Thoracic aorta (tissue), 2 donors: Measurements from ENCODE around the gene CBFB. TPM values are rescaled to one million over a fixed set of nuclear protein-coding genes. Genes with fewer than 3 reads are reported as not detected.
"Not testable (repeated sequence)": the region's sequence is repeated elsewhere in the genome, so short reads cannot be mapped to it uniquely, and the experiment has no call there.

ENCODE experiments used
- ATAC-seq: fragments of 150-250 bp; one replicate; pipeline ENCODE4 v1.8.0; 2017; ENCODE audit warnings: low read depth; ENCODE audit not compliant: insufficient number of reproducible peaks, low FRiP score
- DNase-seq: peaks from one replicate; pipeline ENCODE4 v3.0.0-alpha.2; 2020; ENCODE audit warnings: low spot score
- H3K27ac ChIP-seq, 2 donors: fragments of 200-600 bp; sonication (generic); 1 replicate in 1 of 2; 2 replicates in 1 of 2; pipeline ENCODE4 v1.5.1; 2016; ENCODE audit warnings: mild to moderate bottlenecking in 2 of 2, moderate library complexity in 2 of 2
- H3K27me3 ChIP-seq: fragments of 200-600 bp; sonication (generic); replicated peaks from 2 replicates; pipeline ENCODE4 v1.6.0; 2016; ENCODE audit warnings: mild to moderate bottlenecking; ENCODE audit not compliant: insufficient read depth
- H3K36me3 ChIP-seq: fragments of 200-600 bp; sonication (generic); one replicate; pipeline ENCODE4 v1.5.1; 2016
- H3K4me1 ChIP-seq, 2 donors: fragments of 200-600 bp; sonication (generic); 1 replicate in 1 of 2; 2 replicates in 1 of 2; pipeline versions ENCODE4 v1.5.1 to v1.6.0; 2016; ENCODE audit warnings: low read depth in 2 of 2, mild to moderate bottlenecking in 1 of 2; ENCODE audit not compliant: control insufficient read depth in 1 of 2
- H3K4me3 ChIP-seq: fragments of 200-600 bp; sonication (generic); 2 replicates; pipeline ENCODE4 v1.5.1; 2016; ENCODE audit warnings: mild to moderate bottlenecking
- H3K9me3 ChIP-seq: fragments of 200-600 bp; sonication (generic); 2 replicates; pipeline ENCODE4 v1.5.1; 2016
- total RNA-seq, 2 donors: library from RNA; depleted of rRNA; stranded (reverse); fragments of >200 nt; gene quantifications; one replicate each; pipeline versions ENCODE4 v1.1.0 to v1.2.3, GENCODE V29; 2016
- TF ChIP-seq, protein P1 (sequence below): fragments of 200-600 bp; sonication (generic); IDR thresholded peaks from one replicate; pipeline ENCODE4 v1.5.1; 2019; ENCODE audit warnings: antibody characterized with exemption

CBFB gene
- total RNA-seq, 2 donors from 2014 or later: 28.3 to 79.7 TPM

DNA sequence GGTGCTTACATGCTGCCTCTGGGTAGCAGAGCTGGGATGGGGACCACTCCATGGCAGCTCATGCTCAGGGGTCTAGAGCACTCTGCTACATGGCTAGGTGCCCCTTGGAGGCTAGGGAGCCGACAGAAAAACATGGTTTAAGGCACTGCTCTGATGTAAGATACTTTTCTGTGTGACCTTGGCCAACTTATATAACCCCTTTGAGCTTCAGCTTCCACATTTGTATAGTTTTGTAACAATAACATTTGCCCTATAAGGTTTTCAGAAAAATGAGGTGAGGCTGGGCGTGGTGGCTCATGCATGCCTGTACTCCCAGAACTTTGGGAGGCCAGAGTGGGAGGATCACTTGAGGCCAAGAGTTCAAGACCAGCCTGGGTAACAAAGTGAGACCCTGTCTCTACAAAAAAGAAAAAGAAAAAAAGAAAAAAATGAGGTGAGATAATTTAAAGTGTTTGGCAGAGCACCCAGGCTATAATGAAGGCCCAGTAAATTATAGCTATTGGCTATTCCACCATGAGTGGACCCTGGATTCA is 37.3 kb upstream of the CBFB start:
- Histone ChIP-seq H3K4me1 (peaks cover 3 to 13% of the 10 kb centered on the region in 2 donors), H3K27ac (no peak overlapping the region)
- TF ChIP-seq, protein P1, sequence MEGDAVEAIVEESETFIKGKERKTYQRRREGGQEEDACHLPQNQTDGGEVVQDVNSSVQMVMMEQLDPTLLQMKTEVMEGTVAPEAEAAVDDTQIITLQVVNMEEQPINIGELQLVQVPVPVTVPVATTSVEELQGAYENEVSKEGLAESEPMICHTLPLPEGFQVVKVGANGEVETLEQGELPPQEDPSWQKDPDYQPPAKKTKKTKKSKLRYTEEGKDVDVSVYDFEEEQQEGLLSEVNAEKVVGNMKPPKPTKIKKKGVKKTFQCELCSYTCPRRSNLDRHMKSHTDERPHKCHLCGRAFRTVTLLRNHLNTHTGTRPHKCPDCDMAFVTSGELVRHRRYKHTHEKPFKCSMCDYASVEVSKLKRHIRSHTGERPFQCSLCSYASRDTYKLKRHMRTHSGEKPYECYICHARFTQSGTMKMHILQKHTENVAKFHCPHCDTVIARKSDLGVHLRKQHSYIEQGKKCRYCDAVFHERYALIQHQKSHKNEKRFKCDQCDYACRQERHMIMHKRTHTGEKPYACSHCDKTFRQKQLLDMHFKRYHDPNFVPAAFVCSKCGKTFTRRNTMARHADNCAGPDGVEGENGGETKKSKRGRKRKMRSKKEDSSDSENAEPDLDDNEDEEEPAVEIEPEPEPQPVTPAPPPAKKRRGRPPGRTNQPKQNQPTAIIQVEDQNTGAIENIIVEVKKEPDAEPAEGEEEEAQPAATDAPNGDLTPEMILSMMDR: no peak

GRCh38 chr16:66993558-66993957 is 35.4 kb upstream of the CBFB start:
- H3K9me3 ChIP-seq, ATAC-seq, H3K27me3 ChIP-seq, DNase-seq, H3K27ac ChIP-seq, H3K36me3 ChIP-seq, H3K4me3 ChIP-seq: not testable (repeated sequence)
- peaks cover 14 to 26% of the 10 kb centered on the region in 2 donors for H3K4me1 ChIP-seq

More for the DNA sequence above, 37.3 kb upstream of the CBFB start:
- H3K9me3 ChIP-seq: no peaks in the 10 kb centered on the region
- ATAC-seq: no peak
- DNase-seq: no peak
- H3K27me3 ChIP-seq: no peaks in the 10 kb centered on the region
- no peaks in the 10 kb centered on the region for H3K36me3 ChIP-seq
- no peak overlapping the region for H3K4me3 ChIP-seq

DNA sequence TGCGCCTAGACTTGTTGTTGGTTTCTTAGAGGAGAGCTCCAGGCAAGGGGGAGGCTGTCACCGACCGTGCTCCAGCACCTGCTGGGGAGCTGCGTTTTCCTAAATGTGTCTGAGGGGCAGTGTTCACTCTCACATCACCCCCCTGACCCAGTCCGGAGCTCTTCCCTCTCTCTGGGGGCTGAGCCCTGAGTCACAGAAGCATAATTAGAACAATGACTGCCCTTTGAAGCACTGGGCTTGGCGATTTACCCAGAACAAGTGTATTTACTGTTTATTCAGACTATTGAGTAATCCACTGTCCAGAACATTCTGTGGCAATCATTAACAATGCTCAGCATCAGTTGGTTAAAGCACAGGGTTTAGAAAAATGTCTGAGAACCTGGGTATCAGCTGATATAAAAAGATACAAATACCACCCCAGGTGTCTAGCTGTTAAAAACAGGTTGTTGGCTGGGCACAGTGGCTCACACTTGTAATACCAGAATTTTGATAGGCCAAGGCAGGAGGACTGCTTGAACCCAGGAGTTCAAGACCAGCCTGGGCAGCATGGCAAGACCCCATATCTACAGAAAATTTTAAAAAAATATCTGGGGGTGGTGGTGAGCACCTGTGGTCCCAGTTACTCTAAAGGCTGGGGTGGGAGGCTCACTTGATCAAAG is 32.5 kb upstream of the CBFB start:
- TF ChIP-seq, protein P1: no peak
- DNase-seq (peak; percentile 85), ATAC-seq (peak; percentile 91)
- H3K4me3 ChIP-seq: no peak overlapping the region
- H3K9me3 ChIP-seq: no peaks in the 10 kb centered on the region
- H3K27me3 ChIP-seq: no peaks in the 10 kb centered on the region
- peaks cover 14 to 40% of the 10 kb centered on the region in 2 donors for H3K4me1 ChIP-seq
- peak overlapping the region; percentile 77 to 83 for H3K27ac ChIP-seq
- H3K36me3 ChIP-seq: no peaks in the 10 kb centered on the region

GRCh38 chr16:66996983-66997358 is 32.0 kb upstream of the CBFB start:
- TF ChIP-seq, protein P1: no peak
- Histone ChIP-seq H3K36me3 (no peaks in the 10 kb centered on the region), H3K27me3 (no peaks in the 10 kb centered on the region), H3K9me3 (no peaks in the 10 kb centered on the region), H3K4me3 (no peak overlapping the region), H3K4me1 (peaks cover 14 to 42% of the 10 kb centered on the region in 2 donors), H3K27ac (peak overlapping the region; percentile 77 to 83)
- no peak for ATAC-seq
- DNase-seq: no peak

GRCh38 chr16:67000384-67001351 is 28.3 kb upstream of the CBFB start:
- peaks cover 14 to 38% of the 10 kb centered on the region in 2 donors for H3K4me1 ChIP-seq
- ATAC-seq (no peak), DNase-seq (no peak)
- H3K9me3 ChIP-seq: no peaks in the 10 kb centered on the region
- TF ChIP-seq, protein P1: no peak
- H3K27ac ChIP-seq: peak overlapping the region; percentile 31 to 69
- H3K27me3 ChIP-seq: no peaks in the 10 kb centered on the region
- H3K36me3 ChIP-seq: no peaks in the 10 kb centered on the region
- peak overlapping the region; percentile 71 for H3K4me3 ChIP-seq
